IPS DF 4.7 (cell line): ENCODE data around the gene BACE1.
"Not testable (repeated sequence)": the region's sequence is repeated elsewhere in the genome, so short reads cannot be mapped to it uniquely, and the experiment has no call there.

Experiments
- DNase-seq: peaks from one replicate; pipeline ENCODE4 v3.0.0-alpha.2; 2013; ENCODE audit warnings: low spot score; ENCODE audit errors: extremely low read depth

Gene BACE1

DNA sequence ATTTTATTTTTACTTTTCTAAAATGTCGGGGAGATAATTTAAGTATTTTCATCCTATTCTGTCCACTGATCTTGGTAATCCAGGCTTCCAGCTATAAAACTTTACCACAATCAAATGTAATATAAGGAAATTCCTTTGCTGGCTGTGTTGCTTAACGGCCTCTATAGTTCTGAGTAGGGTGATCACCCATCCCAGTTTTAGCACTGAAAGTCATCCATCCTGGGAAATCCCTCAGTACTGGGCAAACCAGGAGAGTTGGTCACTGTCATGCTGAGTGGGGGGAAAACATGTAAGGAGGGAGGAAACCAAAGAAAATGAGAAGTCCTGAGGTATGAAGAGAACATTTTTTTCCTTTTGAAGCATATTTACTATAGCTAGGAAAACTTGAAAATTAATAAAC, 37.7 kb downstream of the BACE1 start:
- DNase-seq: no peak

DNA sequence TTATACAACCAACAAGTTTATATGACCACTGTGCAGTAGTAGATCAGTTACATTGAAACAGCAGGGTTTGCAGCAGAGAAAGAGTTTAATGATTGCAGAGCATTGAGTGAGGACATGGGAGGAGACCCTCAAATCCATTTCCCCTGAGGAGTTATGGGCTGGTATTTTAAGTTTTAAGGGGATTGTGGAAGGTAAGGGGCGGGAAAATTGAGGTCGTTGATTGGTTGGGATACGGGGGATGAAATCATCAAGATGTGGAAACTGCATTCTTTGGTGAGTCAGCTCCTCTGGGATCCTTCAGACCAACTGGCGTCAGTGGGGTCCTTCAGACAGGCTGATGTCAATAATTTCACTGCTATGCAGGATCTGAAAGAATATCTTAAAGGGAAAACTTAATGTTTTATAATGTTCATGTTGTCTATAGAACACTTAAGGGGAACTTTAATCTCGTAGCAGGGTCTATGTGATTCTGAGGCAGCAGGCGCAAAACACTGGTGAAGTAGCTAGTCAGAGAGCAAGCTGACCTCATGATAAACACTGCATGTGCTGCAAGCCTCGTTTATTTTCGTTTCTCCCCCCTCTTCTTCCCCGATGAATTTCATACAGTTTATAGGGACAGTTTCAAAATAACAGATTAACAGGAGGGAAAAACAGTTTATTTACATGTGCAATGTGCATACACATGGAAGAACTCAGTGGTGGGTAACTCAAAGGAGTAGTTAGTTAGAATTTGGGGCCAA, 42.3 kb downstream of the BACE1 start:
- DNase-seq: no peak

DNA sequence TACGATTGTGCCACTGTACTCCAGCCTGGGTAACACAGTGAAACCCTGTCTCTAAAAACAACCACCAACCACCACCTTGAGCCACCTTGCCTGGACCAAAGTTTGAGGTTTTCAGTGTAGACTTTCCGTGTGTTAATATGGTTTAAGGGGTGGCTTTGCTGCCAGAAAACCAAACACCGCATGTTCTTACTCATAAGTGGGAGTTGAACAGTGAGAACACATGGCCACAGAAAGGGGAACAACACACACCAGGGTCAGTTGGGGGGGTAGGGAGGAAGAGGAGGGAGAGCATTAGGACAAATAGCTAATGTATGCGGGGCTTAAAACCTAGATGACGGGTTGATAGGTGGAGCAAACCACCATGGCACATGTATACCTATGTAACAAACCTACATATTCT, 43.9 kb downstream of the BACE1 start:
- DNase-seq: not testable (repeated sequence)

DNA sequence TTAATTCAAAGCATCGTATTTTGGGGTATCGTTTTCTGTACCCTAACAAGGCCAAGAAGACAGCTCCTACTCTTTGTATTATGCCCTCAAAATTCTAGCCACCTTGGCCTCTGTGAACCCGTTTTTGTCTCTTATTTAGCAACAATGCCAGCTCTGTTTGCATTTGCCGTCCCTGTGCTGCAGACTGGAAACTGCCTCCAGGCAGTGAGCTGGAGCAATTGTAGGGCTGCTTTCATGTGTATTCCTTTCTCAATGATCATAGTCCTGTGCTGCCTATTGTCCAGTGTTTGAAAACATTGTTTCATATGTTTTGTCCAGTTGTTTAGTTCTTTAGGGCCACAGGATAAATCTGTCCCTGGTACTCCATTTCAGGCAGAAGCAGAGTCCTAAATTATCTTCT, 44.8 kb downstream of the BACE1 start:
- DNase-seq: no peak

DNA sequence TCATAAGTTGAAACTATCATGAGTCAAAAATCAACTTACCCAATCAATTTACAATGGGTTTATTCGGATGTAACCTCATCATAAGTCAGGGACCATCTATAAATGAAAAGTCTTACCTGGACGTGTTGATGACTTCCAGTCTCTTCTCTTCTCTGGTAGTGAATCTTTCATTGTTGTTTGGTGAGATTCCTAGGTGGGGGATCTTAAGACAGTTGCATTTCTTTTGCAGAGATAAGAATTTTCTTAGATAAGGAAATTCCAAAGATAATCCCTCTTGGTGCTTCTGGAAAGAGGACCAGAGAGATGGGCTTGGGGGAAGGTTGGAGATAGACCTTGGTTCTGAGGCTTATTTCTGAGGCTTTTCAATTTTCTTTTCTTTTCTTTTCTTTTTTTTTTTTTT, 46.2 kb downstream of the BACE1 start:
- no peak for DNase-seq

DNA sequence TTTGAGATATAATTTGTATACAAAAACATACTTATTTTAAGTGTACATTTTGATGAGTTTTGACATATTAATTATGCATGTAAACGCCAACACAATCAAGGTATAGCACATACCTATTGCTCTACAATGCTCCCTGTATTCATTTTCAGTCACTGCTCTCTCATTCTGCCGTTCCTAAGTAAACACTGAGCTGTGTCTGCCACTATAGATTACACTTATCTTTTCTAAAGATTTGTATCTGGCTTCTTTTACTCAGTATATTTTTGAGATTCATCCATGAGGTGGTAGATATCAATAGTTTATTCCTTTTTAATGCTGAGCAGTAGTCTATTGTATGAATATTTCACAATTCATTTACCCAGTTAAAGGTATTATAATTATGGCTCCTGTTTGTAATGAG, 50.3 kb downstream of the BACE1 start:
- no peak for DNase-seq

DNA sequence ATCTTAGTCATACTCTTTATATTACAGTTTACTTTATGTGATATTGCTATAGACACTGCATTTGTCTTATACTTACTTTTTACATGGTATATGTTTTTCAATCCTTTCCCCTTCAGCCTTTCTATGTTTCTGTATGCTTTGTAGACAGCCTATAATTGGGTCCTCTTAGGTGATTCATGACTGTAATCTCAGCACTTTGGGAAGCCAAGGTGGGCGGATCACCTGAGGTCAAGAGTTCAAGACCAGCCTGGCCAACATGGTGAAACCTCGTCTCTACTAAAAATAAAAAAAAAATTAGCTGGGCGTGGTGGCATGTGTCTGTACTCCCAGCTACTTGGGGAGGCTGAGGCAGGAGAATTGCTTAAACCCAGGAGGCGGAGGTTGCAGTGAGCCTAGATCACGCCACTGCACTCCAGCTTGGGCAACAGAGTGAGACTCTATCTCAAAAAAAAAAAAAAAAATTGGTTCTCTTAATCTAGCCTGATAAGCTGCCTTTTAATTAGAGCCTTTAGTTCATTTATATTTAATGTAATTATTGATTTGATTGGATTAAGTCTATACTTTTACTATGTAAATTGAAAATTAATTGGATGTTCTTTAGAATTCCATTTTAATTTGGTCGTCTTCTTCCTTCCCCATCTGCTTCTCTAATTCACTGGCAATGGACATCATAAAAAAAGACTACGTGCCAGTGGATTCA, 51.3 kb downstream of the BACE1 start:
- DNase-seq: not testable (repeated sequence)

DNA sequence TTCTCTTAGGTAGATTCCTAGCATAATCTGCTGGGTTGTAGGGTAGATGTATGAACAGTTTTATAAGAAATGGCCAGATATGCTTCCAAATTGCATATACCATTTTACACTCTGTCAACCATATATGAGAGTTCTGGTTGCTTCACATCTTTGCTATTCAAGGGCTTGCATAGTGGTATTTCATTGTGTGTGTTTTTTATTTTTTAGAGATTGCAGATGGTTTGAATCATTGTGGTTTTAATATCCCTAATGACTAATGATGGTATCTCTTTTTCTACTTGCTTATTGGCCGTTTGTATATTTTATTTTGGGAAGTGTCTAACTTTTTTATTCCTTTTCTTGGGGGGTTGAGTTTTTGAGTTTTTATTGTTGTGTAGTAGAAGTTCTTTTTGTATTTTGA, 56.6 kb downstream of the BACE1 start:
- no peak for DNase-seq

DNA sequence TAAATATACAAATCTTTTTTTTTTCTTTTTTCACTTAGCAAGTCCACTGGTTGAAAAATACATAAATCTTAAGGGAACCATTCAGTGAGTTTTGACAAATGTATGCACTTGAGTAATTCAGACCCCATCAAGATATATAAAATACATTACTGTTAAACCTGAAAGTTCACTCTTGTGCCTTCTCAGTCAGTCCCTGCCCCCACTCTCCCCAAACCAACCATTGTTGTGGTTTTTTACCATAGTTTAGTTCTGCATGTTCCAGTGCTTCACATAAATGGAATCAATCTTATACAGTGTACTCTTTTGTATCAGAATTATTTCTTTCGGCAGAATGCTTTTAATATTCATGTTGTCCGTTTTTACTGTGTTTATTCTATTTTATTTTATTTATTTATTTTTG, 57.5 kb downstream of the BACE1 start:
- no peak for DNase-seq

DNA sequence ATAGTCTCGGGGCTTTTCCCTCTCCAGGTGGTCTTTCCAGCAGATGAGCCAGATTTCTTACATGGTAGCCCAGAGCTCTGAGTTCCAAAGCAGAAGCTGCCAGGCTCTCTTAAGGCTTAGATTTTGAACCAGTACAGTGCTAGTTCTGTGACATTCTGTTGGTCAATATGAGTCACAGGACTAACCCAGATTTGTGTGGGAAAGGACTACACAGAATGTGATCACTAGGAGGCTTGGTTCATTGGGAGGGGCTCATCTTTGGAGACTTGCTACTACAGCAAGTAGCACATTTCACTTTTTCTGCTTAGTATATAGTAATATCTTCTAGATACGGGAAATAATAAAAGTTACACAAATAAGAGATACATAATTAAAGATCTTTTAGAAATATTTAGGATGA, 59.5 kb downstream of the BACE1 start:
- DNase-seq: no peak

DNA sequence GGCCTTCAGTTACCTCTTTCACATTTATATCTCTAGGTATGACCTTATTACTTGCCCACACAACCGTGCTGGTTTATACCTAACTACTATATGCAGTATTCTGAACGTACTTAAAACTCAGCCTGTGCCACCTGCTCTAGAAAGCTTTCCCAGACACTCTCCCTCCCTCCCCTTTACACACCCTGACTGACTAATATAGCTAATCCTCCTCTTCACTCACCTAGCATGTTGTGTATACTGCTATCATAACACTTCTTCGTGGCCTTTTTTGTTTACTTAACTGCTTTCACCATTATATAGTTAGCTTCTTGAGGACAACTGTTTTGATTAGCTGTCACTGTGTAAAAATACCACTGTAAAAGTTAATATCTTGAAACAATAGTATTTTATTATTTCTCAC, 60.1 kb downstream of the BACE1 start:
- no peak for DNase-seq

DNA sequence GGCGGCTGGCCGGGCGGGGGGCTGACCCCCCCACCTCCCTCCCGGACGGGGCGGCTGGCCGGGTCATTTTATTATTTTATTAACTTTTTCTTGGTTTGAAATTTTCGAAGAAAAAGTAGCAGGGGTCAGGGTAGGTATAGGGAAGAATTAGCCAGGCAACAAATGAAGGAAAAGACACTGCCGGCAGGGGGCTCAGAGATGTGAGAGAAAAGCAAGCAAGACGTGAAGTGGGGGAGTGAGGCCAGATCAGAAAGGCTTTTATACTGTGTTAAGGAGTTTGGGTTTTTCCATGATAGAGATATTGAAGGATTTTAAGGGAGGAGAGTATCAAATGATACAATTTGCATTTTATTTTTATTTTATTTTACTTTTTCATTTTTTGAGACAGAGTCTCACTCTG, 64.5 kb downstream of the BACE1 start:
- no peak for DNase-seq

DNA sequence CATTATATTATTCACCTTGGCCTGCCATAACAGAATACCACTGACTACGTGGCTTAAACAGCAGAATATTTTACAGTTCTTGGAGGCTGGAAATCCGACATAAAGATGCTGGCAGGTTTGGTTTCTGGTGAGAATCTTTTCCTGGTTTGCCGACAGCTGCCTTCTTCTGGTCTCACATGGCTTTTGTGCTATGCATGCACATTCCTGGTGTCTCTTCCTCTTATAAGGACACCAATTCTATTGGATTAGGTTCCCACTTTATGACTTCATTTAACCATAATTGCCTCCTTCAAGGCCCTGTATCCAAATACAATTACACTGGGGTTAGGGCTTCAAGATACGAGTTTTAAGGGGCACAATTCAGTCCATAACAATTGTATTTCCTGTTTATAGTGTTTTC, 66.5 kb downstream of the BACE1 start:
- DNase-seq: no peak

DNA sequence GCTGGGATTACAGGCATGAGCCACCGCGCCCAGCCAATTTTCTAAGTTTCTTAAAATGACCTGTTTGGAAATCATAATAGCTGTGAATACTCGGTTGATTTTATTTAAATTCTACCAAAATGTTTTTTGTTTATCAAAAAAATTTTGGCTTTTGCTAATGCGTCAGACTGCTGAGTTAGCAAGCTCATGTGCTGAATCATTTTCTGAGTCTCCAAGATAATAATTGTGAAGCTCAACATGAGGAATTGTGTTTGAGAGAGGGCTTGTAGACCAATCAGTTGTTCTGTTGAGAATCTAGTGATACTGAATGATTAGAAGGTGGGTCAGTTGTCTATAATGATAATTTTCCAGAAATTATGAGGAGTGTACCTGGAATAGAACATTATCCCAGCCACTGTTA, 67.7 kb downstream of the BACE1 start:
- no peak for DNase-seq

DNA sequence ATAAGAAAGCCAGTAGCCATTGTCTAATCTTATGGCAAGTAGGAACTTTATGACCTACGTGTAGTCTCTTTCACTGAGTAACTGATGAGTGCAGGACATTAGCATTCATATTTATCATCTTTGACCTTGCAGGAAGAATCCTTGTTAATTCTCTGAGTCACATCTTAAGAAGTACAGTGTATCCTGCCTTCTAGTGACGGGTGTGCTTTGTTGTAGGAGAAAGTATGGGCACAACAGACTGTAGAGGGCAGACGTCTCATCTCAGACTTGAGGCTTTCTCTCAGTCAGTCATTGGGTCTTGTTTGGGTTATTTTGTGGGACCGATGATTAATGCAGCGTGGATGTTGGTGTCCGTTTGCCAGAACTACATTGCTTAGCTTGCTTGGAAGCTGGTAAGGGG, 76.8 kb downstream of the BACE1 start:
- no peak for DNase-seq

DNA sequence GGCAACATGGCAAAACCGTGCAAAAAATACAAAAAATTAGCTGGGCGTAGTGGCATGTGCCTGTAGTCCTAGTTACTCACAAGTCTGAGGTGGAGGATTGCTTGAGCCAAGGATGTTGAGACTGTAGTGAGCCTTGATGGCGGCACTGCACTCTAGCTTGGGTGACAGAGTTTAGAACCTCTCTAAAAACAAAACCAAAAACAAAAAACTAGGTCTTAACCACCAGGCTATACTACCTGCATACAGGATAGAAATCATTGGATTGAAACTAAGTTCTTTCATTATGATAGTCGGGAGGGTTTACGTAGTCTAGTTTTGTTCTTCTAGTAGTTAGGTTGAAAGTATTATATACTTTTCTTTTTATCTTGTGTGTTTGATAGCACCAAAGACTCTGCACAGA, 77.8 kb downstream of the BACE1 start:
- no peak for DNase-seq
